HG03521 (cell line): ENCODE results near the gene GPATCH4.

Source experiments
- ATAC-seq: cut with Tn5 transposase; IDR thresholded peaks from one replicate; pipeline ENCODE4 v1.9.1; 2021; ENCODE audit warnings: mild to moderate bottlenecking, moderate library complexity; ENCODE audit not compliant: unreplicated experiment

The GPATCH4 gene

DNA sequence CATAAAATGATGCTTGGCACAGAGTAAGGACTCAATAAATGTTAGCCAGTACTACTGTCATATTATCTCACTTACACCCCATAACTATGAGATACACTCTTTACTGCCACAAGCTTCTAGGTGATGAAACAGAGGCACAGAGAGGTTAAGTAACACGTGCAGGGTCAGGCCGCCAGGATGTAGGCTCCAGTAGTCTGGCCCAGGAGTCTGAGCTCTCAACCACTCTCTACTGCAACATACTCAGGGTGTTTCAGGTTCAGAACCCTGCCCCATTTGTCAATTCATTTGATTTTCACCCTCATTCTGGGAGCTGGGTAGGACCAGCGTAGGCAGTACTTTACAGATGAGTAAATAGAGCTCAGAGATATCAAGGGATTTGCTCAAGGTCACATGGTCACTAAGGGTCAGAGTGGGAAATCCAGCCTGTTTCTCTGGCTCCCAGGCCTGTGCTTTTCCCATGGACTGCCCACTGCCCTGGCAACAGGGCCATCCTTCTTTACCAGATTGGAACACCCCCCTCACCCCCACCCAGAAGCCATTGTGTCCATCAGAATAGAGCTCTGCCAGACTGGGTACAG lies 50.1 kb downstream of the GPATCH4 start:
- no peak for ATAC-seq

DNA sequence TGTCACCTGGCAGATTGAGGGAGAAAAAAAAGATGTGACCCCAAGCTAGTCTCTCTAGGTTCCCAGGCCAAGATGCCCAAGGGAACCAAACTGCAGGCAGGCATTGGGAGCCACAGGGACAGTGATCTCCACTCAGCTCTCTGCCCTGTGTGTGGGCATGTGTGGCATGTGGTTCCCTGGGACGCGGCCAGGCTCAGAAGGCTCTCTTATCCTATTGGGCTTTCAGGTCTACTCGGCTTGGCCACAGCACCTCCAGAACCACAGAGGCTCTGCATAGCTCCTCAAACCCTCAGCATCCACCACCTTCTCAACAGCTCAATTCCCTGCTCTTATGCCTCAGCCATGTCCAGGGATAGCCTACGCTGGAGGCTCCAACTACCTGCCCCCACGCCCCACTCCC lies 50.9 kb downstream of the GPATCH4 start:
- no peak for ATAC-seq

DNA sequence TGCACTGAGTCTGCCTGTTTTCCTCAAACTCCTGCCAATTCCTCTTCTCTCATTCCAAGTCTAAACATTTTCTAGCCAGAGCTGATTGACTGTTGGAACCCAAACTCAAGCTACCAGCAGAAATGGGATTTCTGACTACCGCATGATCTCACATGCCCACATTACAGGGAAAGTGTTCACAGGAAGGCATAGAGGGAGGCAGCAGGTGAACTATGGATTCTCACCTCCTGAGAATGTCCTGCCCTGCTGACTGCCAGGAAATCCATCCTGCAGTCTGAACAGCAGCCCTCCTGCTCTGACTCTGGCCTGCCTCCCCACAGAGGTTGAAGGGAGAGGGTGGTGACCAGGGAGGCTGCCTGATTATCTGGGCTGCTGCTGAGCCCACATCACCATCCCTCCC lies 51.4 kb downstream of the GPATCH4 start:
- no peak for ATAC-seq

DNA sequence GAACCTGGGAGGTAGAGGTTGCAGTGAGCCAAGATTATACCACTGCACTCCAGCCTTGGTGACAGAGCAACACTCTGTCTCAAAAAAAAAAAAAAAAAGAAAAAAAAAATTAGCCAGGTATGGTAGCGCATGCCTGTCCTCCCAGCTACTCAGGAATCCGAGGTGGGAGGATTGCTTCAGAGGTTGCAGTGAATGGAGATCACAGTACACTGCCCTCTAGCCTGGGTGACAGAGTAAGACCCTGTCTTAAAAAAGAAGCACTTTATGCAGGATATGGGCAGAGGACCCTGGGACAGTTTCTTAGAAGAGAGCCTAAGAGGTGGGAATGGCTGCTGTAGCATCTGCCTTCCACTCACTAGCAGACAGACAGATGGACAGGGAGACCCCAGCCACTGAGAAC lies 51.9 kb downstream of the GPATCH4 start:
- no peak for ATAC-seq

DNA sequence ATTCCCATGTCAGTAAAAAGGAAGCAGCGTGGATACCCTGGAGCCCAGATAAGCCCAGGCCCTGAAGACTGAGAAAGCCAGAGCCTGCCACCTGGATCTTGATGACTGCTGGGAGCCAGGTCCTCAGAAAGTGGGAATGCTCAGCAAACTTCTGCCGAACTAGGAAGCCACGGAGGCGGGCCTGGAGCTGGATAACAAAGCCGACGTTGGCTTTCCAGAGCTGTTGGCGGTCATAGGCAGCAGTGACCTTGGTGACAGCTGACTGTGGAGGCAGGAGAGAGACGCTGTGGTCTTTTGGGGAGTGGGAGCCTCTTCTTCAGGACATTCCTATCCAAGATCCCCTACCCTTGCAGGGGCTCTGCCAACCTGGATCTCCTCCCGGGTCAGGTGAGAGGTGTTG lies 53.3 kb downstream of the GPATCH4 start:
- no peak for ATAC-seq

DNA sequence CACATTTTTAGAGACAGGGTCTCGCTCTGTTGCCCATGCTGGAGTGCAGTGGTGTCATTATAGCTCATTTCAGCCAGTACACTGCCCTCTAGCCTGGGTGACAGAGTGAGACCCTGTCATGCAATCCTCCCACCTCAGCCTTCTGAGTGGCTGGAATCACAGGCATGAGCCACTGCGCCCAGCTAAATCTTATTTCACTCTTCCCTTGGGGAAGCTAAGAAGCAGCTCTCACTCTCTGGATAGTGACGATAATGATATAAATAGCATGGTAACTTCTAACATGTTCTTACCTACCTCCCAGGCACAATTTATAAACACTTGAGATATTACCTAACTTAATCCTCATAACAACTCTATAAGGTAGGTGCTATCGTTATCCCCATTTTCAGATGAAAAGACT lies 53.8 kb downstream of the GPATCH4 start:
- no peak for ATAC-seq

DNA sequence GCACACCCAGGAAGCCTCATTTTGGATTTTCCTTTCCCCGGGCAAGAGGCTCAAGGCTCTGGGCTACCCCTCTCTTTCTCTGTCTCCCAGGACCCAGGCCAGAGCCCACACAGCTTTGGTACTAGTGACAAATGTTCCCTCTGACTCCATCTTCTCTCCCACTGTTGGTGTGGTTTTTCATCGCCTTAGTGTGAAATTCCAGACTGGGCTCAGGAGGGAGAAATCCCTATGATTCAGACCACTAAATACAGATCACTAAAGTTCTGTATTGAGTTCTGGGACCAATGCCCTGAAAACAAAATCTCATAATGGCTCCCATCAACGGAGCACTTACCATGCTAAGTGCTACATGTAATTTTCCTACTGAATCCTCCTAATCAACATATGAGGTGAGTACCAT lies 55.0 kb downstream of the GPATCH4 start:
- no peak for ATAC-seq

DNA sequence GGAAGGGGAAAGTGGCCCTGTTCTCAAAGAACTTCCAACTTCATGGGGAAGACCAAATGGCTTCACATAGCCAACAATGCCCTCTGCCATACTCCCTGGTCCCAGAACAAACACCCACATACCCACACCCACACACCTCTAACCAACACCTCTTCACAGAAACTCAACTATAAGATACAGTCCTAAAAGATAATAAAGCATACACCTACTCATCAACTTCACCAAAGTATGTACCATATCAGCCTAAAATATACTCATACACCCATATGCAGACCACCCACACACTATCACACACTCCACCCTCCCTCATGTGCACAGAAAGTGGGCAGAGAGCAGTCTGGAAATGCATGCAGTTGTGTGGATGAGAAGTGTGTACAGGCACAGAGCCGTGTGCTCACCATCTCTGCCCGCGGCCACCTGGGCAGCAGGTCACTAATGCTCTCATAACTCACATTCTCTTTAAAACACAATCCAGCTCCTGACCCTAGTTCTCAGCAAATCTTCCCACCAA lies 56.6 kb downstream of the GPATCH4 start:
- ATAC-seq, result no peak
